ENCODE results near the gene MYH9. TPM values are rescaled to one million over a fixed set of nuclear protein-coding genes. Genes with fewer than 3 reads are reported as not detected.
A peak's percentile ranks its signal among the peaks of the same experiment; 100 is the strongest.

The MYH9 gene
- total RNA-seq, 4 donors from 2014 or later, result 228 to 375 (median 275) TPM

DNA sequence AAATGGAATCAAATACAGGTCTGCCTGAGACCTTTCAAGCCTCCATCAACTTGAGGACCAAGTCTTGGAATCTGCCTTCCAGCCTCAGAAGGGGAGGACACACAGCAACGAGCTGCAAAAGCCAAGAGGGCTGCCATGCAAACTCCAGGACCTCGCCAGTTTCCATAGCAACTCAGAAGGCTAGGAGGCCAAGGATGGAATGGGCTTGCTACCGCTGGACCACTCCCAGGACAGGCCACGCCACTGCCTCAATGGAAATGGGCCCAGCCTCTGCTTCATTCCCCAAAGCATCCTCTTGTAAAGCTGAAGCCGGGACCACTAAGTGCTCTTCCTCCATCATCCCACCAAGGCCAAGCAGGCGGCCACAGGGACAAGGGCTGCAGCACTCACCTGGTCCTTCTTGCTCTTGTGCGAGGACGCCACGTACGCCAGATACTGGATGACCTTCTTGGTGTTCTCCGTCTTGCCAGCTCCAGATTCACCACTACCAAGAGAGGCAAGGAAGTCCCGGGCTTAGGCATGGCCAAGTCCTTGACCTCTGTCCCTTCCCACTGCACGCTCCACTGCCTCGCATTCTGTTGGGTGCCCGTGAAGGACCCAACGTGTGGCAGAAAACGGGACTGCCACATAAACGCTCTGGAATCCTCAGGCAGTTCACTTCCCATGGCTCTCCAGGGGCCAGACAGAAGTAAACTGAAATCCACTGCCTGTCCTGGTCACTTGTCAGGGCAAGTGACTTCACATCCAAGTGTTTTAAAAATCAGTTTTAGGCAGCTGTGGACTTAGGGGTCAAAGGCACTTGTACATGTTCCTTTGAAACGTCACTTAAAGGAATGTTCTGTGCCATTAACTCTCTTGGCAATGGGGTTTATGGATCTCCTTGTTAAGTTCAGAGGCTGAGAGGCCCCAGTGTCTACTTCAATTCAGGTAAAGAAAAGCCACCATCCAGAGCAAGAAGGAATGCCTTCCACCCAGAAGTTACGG, 61.3 kb downstream of the MYH9 start:
- 68 to 70% methylated on average over 20 of the region's 20 CpGs for WGBS, 2 donors
- peaks cover 81 to 91% of the 10 kb centered on the region in 2 donors for H3K4me1 ChIP-seq
- H3K36me3 ChIP-seq, result peaks cover 14 to 25% of the 10 kb centered on the region in 2 donors
- H3K27me3 ChIP-seq, result no peaks in the 10 kb centered on the region
- peak overlapping the region; percentile 98 to 99 (median 98) for H3K27ac ChIP-seq
- TF ChIP-seq, protein P1, sequence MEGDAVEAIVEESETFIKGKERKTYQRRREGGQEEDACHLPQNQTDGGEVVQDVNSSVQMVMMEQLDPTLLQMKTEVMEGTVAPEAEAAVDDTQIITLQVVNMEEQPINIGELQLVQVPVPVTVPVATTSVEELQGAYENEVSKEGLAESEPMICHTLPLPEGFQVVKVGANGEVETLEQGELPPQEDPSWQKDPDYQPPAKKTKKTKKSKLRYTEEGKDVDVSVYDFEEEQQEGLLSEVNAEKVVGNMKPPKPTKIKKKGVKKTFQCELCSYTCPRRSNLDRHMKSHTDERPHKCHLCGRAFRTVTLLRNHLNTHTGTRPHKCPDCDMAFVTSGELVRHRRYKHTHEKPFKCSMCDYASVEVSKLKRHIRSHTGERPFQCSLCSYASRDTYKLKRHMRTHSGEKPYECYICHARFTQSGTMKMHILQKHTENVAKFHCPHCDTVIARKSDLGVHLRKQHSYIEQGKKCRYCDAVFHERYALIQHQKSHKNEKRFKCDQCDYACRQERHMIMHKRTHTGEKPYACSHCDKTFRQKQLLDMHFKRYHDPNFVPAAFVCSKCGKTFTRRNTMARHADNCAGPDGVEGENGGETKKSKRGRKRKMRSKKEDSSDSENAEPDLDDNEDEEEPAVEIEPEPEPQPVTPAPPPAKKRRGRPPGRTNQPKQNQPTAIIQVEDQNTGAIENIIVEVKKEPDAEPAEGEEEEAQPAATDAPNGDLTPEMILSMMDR (IDR thresholded peaks at IDR 0.05), result peak in 3 of 6 experiments; percentile 12 to 41 (median 19)
- peak in 1 of 2 donors; percentile 9 for TF ChIP-seq POLR2A (IDR thresholded peaks at IDR 0.05)
- no peak overlapping the region for H3K4me3 ChIP-seq (replicated peaks in 1 of 3)
- H3K9me3 ChIP-seq, result no peaks in the 10 kb centered on the region
- DNase-seq, result peak; percentile 40 to 63
- intact Hi-C loops (cut with DNase I), result loop anchor here (5.0 kb wide), 1 partner anchor 36 kb away; no protein-coding TSS in a partner anchor

DNA sequence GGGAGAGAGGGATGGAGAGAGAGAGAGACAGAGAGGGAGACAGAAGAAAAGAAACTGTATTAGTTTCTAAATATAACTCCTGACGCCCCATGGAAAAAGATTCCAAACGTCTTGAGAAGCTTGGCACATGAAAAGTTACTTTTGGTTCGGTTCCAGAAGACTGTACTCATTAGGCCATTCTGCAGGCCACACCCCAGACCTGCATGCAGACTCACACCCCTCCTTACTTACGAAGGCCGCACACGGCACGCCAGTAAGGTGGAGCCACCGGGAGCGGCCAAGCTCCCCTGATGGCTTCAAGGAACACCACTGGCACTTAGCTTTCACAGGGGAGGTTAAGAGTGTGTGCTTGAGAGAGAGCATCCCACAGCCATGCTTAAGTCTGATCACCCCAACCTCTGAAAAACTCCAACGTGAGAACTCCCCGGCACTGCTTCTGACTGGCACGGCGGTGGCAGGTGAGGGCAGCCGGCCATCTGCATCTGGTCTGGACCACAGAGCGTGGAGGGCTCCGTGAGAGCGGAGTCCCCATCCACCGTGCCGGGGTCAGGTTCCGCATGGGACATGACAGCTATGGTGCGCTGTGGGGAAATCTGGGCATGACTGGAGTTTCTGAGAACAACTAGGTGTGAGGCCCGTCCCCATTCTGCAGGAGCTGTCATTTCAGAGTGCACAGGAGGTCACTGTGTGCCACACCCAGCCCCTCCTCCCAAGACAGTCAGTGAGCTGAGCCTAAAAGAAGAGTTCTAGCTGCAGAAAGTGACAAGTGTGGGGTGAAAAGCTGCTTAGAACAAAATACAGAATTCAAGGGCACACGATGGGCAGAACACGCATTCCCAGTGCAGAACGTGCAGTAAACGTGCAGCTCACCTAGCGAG, 62.4 kb downstream of the MYH9 start:
- Histone ChIP-seq H3K9me3 (no peaks in the 10 kb centered on the region), H3K27ac (peak overlapping the region; percentile 98 to 99 (median 98)), H3K36me3 (peaks cover 25 to 27% of the 10 kb centered on the region in 2 donors), H3K4me1 (peaks cover 72 to 80% of the 10 kb centered on the region in 2 donors), H3K4me3 (replicated peaks in 1 of 3) (no peak overlapping the region), H3K27me3 (no peaks in the 10 kb centered on the region)
- DNase-seq, result peak; percentile 84
- peak in 1 of 2 donors; percentile 55 for TF ChIP-seq POLR2A (IDR thresholded peaks at IDR 0.05)
- TF ChIP-seq, protein P1 (IDR thresholded peaks at IDR 0.05), result no peak
- intact Hi-C loops (cut with DNase I), result loop anchor here (5.0 kb wide), 1 partner anchor 37 kb away; no protein-coding TSS in a partner anchor
- 63 to 64% methylated on average over 23 to 27 of the region's 27 CpGs for WGBS, 2 donors

DNA sequence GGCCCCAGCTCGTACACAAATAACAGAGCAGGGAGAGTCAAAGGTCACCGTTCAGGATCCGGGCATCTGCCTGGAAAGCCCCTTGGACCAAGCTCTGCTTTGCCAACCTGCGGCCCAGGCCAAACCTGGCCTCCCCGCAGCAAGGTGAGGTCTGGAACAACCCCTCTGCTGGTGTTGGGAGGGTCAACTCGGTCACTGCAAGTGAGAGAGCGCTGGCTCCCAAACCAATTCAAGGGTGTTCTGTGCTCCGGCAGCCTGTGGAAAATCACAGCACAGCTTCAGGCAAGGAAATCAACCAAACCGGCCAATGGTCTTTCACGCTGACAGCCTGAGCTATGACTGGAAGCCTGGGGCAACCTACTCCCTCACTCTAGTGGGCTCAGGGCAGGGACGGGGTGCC, 63.4 kb downstream of the MYH9 start:
- H3K36me3 ChIP-seq, result peaks cover 35 to 36% of the 10 kb centered on the region in 2 donors

DNA sequence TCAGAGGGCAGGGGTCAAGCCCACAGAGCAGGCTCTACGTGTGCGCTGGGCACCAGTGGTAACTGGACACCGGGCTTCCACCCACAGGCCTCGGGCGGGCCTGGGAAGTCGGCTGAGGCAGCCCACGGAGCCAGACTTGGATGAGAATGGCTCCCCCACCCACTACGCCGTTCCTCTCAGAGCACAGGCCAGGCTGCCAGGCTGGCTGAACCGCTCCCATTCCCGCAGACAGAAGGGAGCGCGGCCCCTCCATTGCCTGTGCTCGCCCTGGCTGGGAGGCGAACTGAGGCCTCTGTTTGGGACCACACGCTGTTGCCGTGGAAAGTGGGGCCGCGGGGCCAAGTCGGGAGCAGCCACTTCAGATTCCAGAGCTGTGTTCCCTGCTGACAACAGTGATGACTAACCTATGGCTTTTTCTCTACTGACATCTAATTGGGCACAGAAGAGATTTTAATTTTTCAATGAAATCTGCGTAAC, 63.9 kb downstream of the MYH9 start:
- Histone ChIP-seq H3K27ac (peak overlapping the region; percentile 98 to 99 (median 98)), H3K36me3 (peaks cover 40 to 41% of the 10 kb centered on the region in 2 donors), H3K9me3 (no peaks in the 10 kb centered on the region), H3K4me3 (replicated peaks in 1 of 3) (no peak overlapping the region), H3K27me3 (no peaks in the 10 kb centered on the region), H3K4me1 (peaks cover 57 to 65% of the 10 kb centered on the region in 2 donors)
- TF ChIP-seq, protein P1 (IDR thresholded peaks at IDR 0.05), result no peak
- no peak for TF ChIP-seq POLR2A (IDR thresholded peaks at IDR 0.05)
- peak; percentile 31 to 33 for DNase-seq
- 60 to 61% methylated on average over 8 to 14 of the region's 21 CpGs for WGBS, 2 donors
- intact Hi-C loops (cut with DNase I), result no loop called here

More for the DNA sequence above, 63.4 kb downstream of the MYH9 start:
- intact Hi-C loops (cut with DNase I), result no loop called here
- TF ChIP-seq, protein P1 (IDR thresholded peaks at IDR 0.05), result no peak
- no peak for TF ChIP-seq POLR2A (IDR thresholded peaks at IDR 0.05)
- no peaks in the 10 kb centered on the region for H3K27me3 ChIP-seq
- H3K27ac ChIP-seq, result peak overlapping the region; percentile 98 to 99 (median 98)
- 73 to 84% methylated on average over 4 to 11 of the region's 11 CpGs for WGBS, 2 donors
- H3K4me1 ChIP-seq, result peaks cover 63 to 70% of the 10 kb centered on the region in 2 donors
- H3K4me3 ChIP-seq (replicated peaks in 1 of 3), result no peak overlapping the region
- DNase-seq, result no peak
- H3K9me3 ChIP-seq, result no peaks in the 10 kb centered on the region
